Thyroid gland (tissue), 4 donors: ENCODE data around the gene PCGF3. TPM values are rescaled to one million over a fixed set of nuclear protein-coding genes. Genes with fewer than 3 reads are reported as not detected.
A peak's percentile ranks its signal among the peaks of the same experiment; 100 is the strongest.

Experiments
- DNase-seq, 2 donors: peaks; one replicate each; pipeline ENCODE4 v3.0.0-alpha.2; 2019
- H3K27ac ChIP-seq, 3 donors: fragments of 200-600 bp; sonication (generic); 1 replicate in 2 of 3; 2 replicates in 1 of 3; pipeline ENCODE4 v1.5.1; 2016 to 2019; ENCODE audit warnings: mild to moderate bottlenecking in 1 of 3, moderate library complexity in 1 of 3
- H3K27me3 ChIP-seq: fragments of 200-600 bp; sonication (generic); one replicate; pipeline ENCODE4 v1.5.1; 2019
- H3K36me3 ChIP-seq, 2 donors: fragments of 200-600 bp; sonication (generic); one replicate each; pipeline ENCODE4 v1.5.1; 2016 to 2019
- H3K4me1 ChIP-seq, 2 donors: fragments of 200-600 bp; sonication (generic); one replicate each; pipeline ENCODE4 v1.5.1; 2017 to 2019
- H3K4me3 ChIP-seq, 3 donors: fragments of 200-600 bp; sonication (generic); replicated peaks in 1 of 3; 1 replicate in 2 of 3; 2 replicates in 1 of 3; pipeline ENCODE4 v1.5.1; 2016; ENCODE audit warnings: mild to moderate bottlenecking in 1 of 3
- H3K9me3 ChIP-seq: fragments of 200-600 bp; sonication (generic); one replicate; pipeline ENCODE4 v1.5.1; 2017
- POLR2A ChIP-seq, 2 donors: fragments of 450-650 bp; IDR thresholded peaks; one replicate each; pipeline ENCODE4 v1.6.1; 2017; ENCODE audit warnings: antibody characterized with exemption in 2 of 2, mild to moderate bottlenecking in 2 of 2, moderate library complexity in 1 of 2
- WGBS, 2 donors: methylation state at CpG; one replicate each; pipeline ENCODE4 v1.1.5; 2017; 5-methylcytosine and 5-hydroxymethylcytosine counted together
- intact Hi-C: fragments of 100-400 bp; cut with DNase I; formaldehyde crosslinking; loops from one replicate; pipeline ENCODE4 v1.15.1; 2023
- total RNA-seq, 4 donors: library from RNA; depleted of rRNA; stranded (reverse); fragments of >200 nt; gene quantifications; one replicate each; pipeline ENCODE4 v1.2.3, GENCODE V29; 2016
- TF ChIP-seq, protein P1 (sequence below), 6 experiments: fragments of 200-600 bp in 3 of 6; fragments of 450-650 bp in 3 of 6; sonication (generic) in 3 of 6; IDR thresholded peaks; one replicate each; pipeline ENCODE4 v1.5.1; 2016 to 2019; ENCODE audit warnings: antibody characterized with exemption in 6 of 6, mild to moderate bottlenecking in 2 of 6, inconsistent platforms in 1 of 6, moderate library complexity in 1 of 6

The PCGF3 gene
- total RNA-seq, 4 donors from 2014 or later = 41.4 to 60.0 (median 50.2) TPM

DNA sequence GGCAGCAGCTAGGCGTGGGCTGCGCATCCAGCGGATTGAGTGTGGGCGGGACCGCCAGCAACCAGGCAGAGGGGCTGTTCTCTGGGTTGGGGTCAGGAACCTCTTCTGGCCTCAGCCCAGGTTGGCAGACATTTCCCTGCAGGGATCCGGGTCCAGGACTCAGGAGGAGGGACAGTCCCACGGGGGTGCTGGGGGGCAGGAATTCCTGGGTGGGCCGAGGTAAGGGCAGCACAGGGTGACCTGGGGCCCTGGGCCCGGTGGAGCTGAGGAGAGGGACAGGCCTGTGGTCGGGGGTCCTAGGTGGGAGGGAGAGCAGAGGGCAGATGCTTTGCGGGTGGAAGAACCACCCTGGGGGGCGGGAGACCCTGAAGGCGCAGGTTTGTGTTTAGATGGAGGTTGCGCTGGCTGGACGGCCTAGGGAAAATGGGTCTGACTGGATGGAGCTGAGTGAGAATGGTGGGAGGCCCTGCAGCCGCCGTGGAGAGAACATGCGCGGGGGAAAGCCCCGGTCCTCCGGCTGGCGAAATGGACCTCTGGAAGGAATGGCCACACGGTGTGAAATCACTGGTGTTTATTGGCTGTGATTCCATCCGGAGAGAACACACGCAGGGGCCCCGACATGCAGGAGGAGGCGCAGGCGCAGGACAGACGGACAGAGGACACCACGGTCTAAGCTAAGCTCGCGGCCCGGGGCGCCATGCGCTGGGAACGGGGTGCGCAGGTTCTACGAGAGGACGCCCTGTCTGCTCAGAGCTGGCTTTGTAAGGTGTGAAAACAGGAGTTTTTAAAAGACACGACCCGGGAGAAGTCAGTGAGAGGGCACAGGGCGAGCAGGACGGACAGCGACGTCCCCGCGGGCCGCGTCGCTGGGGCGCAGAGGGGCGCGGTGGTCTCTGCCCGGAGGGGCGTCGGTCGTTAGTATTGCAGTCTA lies 79.0 kb downstream of the PCGF3 start:
- Histone ChIP-seq H3K4me3 (no peak overlapping the region), H3K27ac (no peak overlapping the region), H3K9me3 (no peaks in the 10 kb centered on the region), H3K4me1 (peaks cover 21 to 35% of the 10 kb centered on the region in 2 donors), H3K27me3 (peaks cover 17% of the 10 kb centered on the region), H3K36me3 (peaks cover 0 to 5% of the 10 kb centered on the region in 2 donors)
- TF ChIP-seq, protein P1, sequence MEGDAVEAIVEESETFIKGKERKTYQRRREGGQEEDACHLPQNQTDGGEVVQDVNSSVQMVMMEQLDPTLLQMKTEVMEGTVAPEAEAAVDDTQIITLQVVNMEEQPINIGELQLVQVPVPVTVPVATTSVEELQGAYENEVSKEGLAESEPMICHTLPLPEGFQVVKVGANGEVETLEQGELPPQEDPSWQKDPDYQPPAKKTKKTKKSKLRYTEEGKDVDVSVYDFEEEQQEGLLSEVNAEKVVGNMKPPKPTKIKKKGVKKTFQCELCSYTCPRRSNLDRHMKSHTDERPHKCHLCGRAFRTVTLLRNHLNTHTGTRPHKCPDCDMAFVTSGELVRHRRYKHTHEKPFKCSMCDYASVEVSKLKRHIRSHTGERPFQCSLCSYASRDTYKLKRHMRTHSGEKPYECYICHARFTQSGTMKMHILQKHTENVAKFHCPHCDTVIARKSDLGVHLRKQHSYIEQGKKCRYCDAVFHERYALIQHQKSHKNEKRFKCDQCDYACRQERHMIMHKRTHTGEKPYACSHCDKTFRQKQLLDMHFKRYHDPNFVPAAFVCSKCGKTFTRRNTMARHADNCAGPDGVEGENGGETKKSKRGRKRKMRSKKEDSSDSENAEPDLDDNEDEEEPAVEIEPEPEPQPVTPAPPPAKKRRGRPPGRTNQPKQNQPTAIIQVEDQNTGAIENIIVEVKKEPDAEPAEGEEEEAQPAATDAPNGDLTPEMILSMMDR (IDR thresholded peaks at IDR 0.05) = no peak
- no peak for TF ChIP-seq POLR2A (IDR thresholded peaks at IDR 0.05)
- 52 to 73% methylated on average over 52 to 54 of the region's 57 CpGs for WGBS, 2 donors
- intact Hi-C loops = no loop called here
- no peak for DNase-seq

DNA sequence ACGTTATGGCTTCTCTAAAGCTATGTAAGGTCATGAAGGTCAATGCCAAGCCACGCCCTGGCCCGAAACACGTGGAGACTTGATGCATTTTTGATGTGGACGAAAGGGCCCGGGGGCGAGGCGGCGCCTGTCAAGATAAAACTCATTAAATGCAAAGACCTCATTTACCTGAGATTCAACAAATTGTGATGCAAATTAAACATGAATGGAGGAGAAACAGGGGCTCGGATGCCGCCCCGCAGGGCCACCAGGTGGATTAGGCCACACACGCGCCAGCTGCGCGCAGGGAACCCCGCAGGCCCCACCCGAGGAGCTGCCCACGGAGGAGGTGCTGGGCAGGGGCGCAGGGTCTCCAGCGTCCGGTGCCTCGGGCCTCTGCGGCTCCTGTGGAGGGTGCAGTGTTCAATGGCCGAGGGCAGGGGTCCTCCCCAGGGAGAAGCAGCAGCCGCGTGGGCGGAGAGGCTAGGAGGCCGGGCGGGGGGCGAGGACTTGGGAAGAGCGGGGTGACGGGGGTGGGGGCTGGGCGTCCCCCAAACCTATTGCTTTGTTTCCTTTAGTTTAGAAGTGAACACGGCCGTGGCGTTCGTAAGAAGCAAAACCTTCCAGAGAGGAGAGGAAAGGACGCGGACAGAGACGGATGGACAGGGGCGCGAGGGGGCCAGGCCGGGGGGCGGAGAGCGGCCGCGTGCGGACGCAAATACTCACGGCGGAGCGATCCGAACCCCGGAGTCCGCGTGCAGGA lies 79.9 kb downstream of the PCGF3 start:
- peaks cover 13 to 27% of the 10 kb centered on the region in 2 donors for H3K4me1 ChIP-seq
- H3K4me3 ChIP-seq = peak overlapping the region in 1 of 3 donors; percentile 26
- peaks cover 17% of the 10 kb centered on the region for H3K27me3 ChIP-seq
- peak overlapping the region in 2 of 3 donors; percentile 63 to 65 for H3K27ac ChIP-seq
- intact Hi-C loops = no loop called here
- TF ChIP-seq, protein P1 (IDR thresholded peaks at IDR 0.05) = no peak
- TF ChIP-seq POLR2A (IDR thresholded peaks at IDR 0.05) = no peak
- WGBS, 2 donors = 20 to 25% methylated on average over 37 to 50 of the region's 57 CpGs
- H3K36me3 ChIP-seq = peaks cover 0 to 5% of the 10 kb centered on the region in 2 donors
- H3K9me3 ChIP-seq = no peaks in the 10 kb centered on the region
- no peak for DNase-seq

DNA sequence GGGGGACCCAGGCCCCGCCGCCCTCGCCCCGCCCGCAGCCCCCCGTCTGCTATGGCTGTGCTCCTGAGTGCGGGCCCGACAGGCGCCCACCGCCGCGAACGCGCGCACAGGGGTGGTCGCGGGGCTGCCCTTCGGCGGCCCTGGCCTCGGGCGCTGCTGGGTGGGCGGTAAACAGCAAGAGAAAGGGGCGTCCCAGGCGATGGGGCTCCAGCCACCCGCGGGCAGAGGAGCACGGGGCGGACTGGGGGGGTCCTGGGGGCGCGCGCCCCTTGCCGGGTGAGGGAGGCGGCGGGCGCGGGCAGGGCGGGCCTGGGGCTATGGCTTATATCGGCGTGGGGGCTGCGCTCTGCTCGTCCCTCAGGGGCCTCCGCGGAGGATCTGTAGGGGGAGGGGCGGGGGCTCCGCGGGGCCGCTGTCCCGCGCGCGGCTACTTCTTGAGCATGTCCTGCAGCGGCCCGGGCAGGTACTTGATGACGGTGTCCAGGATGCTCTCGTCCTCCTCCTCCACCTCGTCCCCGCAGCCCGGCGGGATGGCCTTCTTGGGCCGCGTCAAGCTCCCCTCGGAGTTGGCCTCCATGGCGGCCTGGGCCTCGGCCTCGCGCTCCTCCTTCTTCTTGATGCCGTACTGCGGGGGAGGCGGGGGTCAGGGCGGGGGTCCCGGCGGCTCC lies 80.6 kb downstream of the PCGF3 start:
- H3K27ac ChIP-seq = peak overlapping the region in 2 of 3 donors; percentile 63 to 65
- TF ChIP-seq, protein P1 (IDR thresholded peaks at IDR 0.05) = no peak
- TF ChIP-seq POLR2A (IDR thresholded peaks at IDR 0.05) = no peak
- peaks cover 0 to 3% of the 10 kb centered on the region in 2 donors for H3K36me3 ChIP-seq
- H3K4me3 ChIP-seq = peak overlapping the region in 1 of 3 donors; percentile 26
- H3K27me3 ChIP-seq = peaks cover 17% of the 10 kb centered on the region
- no peaks in the 10 kb centered on the region for H3K9me3 ChIP-seq
- intact Hi-C loops = no loop called here
- no peak for DNase-seq
- H3K4me1 ChIP-seq = peaks cover 13 to 25% of the 10 kb centered on the region in 2 donors
- 0 to 2% methylated on average over 7 to 17 of the region's 72 CpGs for WGBS, 2 donors

DNA sequence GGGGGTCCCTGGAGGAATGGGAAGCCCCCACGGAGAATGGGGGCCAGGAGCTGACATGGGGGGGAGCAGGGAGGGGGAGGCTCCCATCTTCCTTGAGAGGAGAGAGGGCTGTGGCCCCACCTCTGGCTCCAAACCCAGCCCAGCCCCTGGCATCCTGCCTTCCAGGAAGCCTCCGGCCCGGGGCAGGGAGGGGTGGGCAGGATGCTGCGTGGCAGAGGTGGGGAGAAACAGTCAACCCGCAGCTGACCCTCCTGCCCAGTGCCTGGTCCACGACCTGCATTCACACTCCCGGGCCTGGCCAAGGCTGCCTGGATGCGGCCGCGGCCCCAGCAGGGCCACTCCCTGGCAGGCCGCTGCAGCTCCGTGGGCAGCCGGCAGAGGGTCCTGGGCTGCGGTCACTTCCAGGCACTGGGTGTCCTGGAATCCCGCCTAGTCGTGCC lies 81.2 kb downstream of the PCGF3 start:
- intact Hi-C loops = no loop called here
- peaks cover 17% of the 10 kb centered on the region for H3K27me3 ChIP-seq
- H3K36me3 ChIP-seq = no peaks in the 10 kb centered on the region
- no peaks in the 10 kb centered on the region for H3K9me3 ChIP-seq
- no peak for DNase-seq
- 21 to 40% methylated on average over 1 to 13 of the region's 16 CpGs for WGBS, 2 donors
- H3K4me1 ChIP-seq = peaks cover 13 to 27% of the 10 kb centered on the region in 2 donors
- no peak for TF ChIP-seq POLR2A (IDR thresholded peaks at IDR 0.05)
- TF ChIP-seq, protein P1 (IDR thresholded peaks at IDR 0.05) = peak in 2 of 6 experiments; percentile 19 to 24
- H3K4me3 ChIP-seq = peak overlapping the region in 1 of 3 donors; percentile 26
- peak overlapping the region in 2 of 3 donors; percentile 63 to 65 for H3K27ac ChIP-seq
